HG03342 (cell line): ENCODE data around the gene AKT3.
A peak's percentile ranks its signal among the peaks of the same experiment; 100 is the strongest.
"Not testable (repeated sequence)": the region's sequence is repeated elsewhere in the genome, so short reads cannot be mapped to it uniquely, and the experiment has no call there.

ENCODE experiments used
- ATAC-seq: cut with Tn5 transposase; IDR thresholded peaks from one replicate; pipeline ENCODE4 v1.9.1; 2021; ENCODE audit warnings: mild to moderate bottlenecking, moderate library complexity; ENCODE audit not compliant: unreplicated experiment

Gene AKT3

DNA sequence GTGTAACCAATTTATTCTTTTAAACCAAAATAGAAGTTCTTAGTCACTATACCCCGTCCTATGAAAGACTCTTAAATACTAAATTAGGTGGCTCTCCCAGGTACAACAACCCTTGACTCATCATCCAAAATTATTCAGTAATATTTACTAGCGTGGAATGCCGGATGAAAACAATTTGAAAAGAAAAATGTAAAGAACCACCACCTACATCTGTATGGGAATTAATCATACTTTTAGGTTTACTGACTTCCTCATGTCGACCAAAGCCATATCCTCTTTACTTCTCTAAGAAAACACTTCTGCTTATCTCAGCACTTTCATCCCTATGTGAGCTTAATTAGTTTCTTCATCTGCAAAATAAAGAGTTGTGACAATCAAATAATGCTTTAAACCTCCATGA lies 139.6 kb downstream of the AKT3 start:
- ATAC-seq = no peak

DNA sequence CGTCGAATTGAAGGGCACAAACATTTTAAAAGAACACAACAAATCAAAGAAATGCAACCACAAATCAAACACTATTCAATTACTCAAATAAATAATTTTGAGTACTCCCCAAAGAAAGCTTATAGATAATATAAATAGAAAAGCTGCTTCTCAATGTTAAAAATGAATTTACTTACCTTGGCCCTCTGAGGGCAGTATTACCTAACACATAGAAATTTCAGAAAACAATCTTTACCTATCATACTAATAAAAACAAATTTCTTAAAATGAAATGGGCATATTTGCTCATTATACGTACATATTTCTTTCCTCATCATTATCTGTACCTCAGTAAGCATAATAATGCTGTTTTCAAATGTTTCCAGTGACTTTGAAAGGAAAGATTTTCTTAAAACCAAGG lies 141.8 kb downstream of the AKT3 start:
- no peak for ATAC-seq

DNA sequence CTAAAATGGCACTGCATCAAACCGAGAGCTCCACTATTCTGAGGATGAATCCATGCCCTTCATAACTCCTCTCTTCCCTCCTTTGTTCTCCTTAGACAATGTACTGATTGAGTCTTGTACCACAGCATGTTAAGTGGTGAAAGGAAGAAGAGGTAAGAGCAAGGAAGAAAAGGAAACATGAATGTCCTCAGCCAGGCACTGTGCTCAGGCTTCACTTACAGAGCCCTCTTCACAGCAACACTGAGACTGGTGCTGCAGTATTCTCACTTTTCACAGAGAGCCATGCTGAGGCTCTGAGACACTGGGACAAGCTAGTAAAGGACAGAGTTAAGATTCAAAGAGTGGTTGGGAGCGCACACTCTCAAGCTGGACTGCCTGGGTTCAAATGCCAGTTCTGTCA lies 143.5 kb downstream of the AKT3 start:
- ATAC-seq = no peak

DNA sequence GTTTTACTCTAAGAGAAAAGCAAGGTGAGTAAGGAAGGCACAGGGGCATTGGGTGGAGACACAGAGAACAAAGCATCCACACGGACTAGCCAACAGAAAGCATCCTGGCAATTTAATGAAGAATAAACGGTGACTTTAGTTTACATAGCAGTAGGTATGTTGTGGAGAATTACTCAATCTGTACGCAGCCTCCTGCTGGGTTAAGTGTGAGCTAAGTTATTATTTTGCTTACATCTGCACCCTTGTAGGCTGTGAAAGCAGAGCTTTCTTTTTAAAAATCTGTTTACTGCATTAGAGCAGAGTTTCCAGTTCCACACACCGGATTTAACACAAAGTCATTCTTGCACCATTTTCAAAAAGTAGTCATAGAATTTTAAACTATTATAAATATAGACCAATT lies 144.5 kb downstream of the AKT3 start:
- ATAC-seq = no peak

DNA sequence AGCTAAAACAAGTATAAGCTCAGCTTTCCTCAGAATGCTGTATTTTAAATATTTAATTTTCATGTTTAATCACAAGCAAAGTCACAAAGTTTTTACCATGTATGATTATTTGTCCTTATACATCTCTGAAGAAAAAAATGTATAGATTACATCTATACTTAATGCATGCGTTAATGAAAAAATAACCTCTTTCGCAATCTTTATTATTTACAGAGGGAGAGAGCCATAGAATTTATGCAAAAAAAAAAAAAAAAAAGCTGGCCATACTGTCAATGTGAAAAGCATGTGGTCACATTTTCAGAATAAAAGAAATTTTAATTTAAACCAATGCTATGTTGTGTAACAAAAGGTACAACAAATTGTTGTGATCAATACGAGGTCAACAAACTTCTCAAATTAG lies 148.2 kb downstream of the AKT3 start:
- no peak for ATAC-seq

DNA sequence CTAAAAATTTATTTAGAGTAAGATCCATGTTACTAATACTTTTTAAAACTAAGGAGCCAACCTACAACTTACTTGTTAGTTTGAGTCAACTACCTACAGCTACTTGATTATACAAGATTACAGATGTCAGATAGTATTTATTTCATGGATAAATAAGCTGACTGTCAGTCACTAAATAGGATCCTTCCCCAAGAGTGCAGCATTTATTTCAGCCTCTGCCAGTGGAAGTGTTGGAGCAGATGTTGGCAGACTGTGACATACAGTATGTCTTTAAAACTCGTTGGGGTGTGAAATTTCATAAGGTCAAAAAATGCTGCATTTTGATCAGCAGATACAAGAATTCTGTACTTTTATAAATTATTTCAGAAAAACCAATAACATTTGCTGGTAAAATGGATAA lies 156.2 kb downstream of the AKT3 start:
- ATAC-seq = no peak

DNA sequence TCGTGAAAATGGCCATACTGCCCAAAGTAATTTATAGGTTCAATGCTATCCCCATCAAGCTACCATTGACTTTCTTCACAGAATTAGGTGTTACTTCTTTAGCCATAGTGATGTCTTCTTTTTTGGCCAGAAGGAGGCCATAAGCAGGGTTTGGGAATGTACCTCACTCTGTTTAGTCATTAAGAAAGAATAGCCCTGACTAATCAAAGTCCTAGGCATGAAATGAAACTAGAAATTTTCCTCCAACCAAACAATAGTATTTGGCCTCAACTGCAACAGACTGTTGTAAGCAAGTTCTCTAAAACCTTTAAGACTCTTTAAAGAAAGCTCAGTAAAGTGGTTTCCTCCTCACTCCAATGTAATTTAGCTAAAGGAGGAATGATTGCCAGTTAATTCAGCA lies 163.9 kb downstream of the AKT3 start:
- no peak for ATAC-seq

DNA sequence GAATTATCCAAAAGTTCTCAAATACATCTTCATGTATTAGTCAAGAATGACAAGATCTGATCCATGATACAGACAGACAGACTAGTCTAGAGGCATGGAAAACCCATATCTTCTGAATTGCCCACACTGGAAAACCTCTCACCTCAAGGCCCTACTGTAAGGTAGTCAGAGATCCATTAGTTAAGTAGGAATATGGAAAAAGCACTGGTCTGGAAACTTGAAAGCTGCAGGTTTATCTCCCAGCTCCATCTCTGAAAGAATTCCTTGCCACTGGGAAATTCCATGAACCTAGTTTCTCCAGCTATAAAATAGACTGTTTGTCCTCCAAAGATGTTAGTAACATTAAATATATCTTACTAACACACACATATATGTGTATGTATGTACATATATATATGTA lies 169.2 kb downstream of the AKT3 start:
- ATAC-seq = no peak

DNA sequence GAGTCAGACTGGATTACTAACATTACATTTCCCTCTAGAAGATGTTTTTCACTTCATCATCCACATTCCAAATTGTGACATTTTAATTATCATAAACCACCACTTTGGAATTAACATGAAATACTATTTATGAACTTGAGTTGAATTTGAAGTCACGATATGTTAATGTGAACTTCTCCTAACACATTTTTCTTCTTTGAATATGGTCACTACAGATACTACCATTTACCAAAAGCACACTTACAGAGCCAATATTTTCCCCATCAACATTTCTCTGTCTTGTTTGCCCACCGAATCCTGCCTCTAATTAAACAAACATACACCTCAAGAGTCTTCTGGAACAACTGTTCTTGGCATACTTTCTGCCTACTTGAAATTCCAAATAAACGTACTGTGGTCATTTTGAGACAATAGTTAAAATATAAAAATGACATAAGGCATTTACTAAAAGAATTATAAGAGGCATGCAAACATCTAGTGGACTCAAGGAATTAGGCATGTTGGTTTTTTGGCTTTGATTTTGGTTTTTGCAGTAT lies 177.4 kb downstream of the AKT3 start:
- no peak for ATAC-seq

DNA sequence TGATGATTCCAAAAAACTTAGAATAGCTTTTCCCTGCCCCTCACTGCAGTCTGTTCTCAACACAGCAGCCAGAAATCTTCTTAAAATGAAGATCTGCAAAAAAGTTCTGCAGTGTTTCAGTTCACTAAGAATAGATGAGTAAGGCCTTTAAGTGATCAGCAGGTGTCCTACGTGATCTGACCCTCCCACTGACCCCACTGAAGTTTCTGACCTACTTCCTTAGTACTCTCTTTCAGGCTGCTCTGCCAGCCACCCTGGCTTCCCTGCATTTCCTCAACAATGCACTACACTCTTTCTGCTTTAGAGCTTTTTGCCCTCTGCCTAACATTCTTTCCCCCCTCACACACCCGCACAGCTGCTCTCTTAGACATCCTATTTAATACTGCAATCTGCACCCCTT lies 182.5 kb downstream of the AKT3 start:
- ATAC-seq = peak; percentile 53

DNA sequence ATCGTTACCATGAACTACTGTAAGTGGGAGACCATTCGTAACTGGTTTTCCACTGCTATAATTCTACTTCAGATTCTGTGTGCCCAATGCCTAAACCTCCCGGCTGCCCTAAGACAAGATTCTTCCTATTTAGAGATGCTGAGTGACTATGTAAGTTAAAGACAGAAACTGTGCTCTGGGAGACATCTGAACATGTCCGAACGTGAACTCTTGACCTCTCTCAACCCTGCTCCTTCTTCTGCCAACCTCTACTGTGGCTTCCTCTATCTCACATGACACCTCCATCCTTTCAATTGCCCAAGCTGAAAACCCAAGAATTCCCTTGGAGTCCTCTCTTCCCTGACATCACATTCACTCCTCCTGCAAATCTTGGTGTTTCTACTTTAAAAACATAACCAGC lies 182.9 kb downstream of the AKT3 start:
- ATAC-seq = no peak

DNA sequence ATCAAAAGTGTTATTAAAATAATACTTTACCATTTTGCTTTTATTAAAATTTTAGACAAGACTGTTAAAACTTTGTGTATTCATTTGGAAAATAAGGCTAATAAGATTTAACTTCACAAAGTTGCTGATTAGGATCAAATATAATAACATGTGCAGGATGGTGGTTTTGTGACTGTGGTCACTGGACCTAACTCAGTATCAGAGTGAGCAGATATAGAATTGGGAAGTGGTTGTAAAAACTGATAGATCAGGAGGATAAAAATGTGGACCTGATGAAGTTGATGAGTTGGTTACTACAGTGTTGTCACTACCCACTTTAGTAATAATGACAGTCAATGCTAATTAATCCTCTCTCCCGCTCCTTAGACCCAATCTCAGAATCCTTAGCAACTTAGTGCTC lies 186.4 kb downstream of the AKT3 start:
- ATAC-seq = no peak

DNA sequence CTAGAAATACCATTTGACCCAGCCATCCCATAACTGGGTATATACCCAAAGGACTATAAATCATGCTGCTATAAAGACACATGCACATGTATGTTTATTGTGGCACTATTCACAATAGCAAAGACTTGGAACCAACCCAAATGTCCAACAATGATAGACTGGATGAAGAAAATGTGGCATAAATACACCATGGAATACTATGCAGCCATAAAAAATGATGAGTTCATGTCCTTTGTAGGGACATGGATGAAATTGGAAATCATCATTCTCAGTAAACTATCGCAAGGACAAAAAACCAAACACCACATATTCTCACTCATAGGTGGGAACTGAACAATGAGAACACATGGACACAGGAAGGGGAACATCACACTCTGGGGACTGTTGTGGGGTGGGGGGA lies 187.9 kb downstream of the AKT3 start:
- not testable (repeated sequence) for ATAC-seq

DNA sequence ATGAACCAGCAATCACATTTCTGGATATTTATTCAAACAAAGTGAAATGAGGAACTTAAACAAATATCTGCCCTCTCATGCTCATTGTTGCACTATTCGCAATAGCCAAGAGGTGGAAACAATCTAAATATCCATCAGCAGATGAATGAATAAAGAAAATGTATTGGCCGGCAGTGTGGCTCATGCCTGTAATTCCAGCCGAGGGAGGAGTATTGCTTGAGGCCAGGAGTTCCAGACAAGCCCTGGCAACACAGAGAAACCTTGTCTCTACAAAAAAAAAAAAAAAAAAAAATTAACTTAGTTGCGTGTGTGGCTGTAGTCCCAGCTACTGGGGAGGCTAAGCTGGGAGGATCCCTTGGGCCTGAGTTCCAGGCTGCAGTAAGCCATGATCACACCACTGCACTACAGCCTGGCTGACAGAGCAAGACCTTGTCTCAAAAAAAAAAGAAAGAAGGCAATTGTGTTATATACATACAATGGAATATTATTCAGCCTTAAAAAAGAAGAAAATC lies 191.4 kb downstream of the AKT3 start:
- no peak for ATAC-seq

DNA sequence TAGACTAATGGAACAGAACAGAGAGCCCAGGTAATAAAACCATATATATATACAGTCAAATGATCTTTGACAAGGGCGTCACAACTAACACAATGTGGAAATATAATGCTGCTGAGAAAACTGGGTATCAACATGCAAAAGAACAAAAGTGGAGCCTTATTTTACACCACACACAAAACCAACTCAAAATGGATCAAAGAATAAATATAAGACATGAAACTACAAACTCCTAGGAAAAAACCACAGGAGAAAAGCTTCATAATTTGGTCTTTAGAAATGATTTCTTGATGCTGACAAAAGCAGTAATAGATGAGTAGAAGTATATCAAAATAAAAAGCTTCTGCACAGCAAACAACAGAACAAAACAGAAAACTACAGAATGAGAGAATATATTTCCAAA lies 192.2 kb downstream of the AKT3 start:
- no peak for ATAC-seq

DNA sequence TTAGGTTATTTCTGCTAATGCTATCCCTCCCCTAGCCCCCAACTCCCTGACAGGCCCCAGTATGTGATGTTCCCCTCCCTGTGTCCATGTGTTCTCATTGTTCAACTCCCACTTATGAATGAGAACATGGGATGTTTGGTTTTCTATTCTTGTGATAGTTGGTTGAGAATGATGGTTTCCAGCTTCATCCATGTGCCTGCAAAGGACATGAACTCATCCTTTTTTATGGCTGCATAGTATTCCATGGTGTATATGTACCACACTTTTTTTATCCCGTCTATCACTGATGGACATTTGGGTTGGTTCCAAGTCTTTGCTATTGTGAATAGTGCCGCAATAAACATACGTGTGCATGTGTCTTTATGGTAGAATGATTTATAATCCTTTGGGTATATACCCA lies 200.5 kb downstream of the AKT3 start:
- ATAC-seq = not testable (repeated sequence)

DNA sequence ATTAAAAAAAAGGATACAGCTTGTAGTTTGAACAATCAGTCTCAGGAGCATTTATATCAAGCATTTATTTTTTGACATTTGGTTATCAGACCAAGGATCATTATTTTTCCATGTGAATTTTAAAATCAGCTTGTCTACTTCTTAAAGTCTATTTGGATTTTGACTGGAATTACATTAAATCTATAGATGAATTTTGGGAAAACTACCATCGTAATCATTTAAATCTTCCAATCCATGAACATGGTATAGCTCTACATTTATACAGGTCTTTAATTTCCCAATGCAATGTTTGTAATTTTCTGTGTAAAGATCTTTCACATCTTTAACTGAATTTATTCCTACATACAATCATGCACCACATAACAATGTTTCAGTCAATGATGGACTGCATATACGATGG lies 203.2 kb downstream of the AKT3 start:
- no peak for ATAC-seq

DNA sequence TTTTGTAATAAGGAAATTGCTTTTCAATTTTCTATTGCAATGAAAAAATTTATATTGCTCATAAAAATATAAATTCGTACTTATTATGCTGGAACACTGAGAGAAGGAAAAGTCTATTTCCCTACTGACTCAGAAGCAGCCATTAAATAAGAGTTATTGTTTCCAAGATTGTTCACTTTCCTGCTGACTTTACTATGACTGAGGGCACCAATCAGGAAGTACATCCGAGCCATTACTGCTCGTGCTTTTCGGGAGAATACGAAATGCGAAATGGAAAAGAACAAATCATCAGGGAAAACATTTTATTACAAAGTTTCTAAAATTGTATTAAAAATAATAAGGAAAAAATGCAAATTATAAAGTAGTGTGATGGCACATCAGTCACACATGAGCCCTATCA lies 204.8 kb downstream of the AKT3 start:
- no peak for ATAC-seq

DNA sequence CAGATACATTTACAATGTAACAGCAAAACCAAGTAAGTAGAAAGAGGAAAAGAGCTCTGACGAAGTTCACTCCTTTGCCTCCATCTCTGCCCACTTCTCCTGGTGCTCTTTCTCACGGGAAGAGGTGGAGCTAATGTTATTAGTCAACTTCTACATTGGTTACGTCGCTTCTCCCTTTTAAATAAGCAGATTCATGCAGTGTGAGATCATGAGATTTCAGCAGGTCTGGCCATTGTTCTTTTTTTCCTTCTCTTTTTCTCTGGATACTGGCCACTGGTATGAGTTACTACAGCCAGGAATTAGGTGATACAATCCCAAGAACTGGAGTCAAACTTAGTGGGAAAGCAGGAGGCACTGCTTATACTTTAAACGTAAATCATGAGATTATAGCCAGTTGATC lies 207.1 kb downstream of the AKT3 start:
- ATAC-seq = no peak

DNA sequence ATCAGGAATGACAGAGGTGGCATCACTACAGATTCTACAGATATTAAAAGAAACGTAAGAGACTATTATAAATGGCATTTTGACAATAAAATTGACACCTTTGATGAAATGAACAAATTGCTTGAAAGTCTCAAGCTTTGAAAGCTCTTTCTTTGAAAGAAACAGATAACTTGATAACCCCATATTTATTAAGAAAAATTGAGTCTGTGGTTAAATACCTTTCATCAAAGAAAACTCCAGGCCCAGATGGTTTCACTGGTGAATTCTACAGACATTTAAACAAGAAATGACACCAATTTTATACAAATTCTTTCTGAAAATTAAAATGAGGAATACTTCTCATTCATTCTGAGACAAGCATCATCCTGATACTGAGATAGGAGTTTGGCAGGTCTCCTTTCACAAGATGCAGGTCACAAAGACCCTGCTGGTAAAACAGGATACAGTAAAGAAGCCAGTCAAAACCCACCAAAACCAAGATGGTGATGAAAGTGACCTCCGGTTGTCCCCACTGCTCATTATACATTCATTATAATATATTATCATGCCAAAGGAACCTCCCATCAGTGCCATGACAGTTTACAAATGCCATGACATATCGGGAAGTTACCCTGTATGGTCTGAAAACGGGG lies 210.9 kb downstream of the AKT3 start:
- no peak for ATAC-seq

DNA sequence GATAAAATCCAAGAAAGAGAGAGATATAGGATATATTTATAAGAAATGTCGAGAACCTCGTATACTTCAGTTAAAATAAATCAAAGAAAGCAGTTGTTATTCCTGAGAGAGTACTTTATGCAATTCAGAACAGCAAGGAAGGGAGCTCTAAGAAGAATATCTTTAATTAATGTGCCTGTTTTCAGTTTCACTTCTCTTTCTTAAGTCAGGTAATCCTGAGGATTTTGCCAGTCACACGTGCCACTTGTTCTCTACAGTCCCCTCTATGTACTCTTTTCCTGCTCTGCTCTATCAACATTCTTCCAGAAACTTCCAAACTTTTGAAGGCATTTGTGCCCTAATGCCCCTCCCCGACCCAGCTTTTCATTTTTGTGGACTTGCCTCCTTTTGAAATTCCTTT lies 211.9 kb downstream of the AKT3 start:
- no peak for ATAC-seq

DNA sequence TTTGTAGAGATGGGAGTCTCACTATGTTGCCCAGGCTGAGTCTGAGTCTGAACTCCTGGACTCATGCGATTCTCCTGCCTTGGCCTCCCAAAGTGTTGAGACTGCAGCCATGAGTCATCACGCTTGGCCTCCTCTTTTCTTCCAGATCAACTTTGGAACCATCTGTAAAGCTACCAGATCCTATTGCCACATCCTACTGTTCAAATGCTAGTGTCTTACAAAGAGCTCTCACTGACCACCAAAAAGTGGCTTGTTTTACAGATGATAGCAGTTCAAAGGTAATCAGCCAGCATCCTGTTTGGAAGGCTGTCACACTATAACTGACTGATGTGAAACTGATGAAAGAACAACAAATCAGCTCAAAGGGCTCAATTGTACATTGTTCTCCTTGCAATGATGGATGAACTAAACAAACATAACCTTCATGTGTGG lies 221.6 kb downstream of the AKT3 start:
- no peak for ATAC-seq

DNA sequence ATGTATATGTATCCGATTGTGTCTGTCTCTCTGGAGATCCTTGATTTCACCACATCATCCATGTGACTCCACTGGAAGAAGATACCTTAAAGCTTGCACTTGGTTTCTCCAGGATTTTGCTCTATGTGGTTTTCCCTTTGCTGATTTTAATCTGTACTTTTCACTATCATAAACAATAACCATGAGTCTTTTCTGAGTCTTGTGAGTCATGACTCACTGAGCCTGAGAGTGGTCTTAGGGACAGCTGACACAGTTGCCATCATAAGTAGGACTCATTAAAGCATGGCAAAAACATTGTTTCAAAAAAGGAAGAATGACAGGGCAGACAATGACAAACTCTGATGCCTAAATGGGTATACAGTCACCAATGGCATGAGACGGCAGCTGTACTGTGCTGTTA lies 226.2 kb downstream of the AKT3 start:
- no peak for ATAC-seq
